Adrenal gland (tissue), 12 donors: Measurements from ENCODE around the gene DNAJC15. TPM values are rescaled to one million over a fixed set of nuclear protein-coding genes. Genes with fewer than 3 reads are reported as not detected.

Experiments
- DNase-seq, 7 donors: peaks; one replicate each; pipeline ENCODE4 v3.0.0-alpha.2; 2019 to 2020
- H3K27ac ChIP-seq, 5 donors: fragments of 200-600 bp; sonication (generic) in 4 of 5; 1 replicate in 3 of 5; 2 replicates in 2 of 5; pipeline versions ENCODE4 v1.5.1 to v1.8.0; 2016 to 2020; ENCODE audit warnings: mild to moderate bottlenecking in 1 of 5
- H3K27me3 ChIP-seq: fragments of 200-600 bp; 2 replicates; pipeline ENCODE4 v1.8.0; 2021
- H3K36me3 ChIP-seq, 2 donors: fragments of 200-600 bp; replicated peaks in 1 of 2; 1 replicate in 1 of 2; 2 replicates in 1 of 2; pipeline versions ENCODE4 v1.5.1 to v1.8.0; 2018 to 2022
- H3K4me1 ChIP-seq, 2 donors: fragments of 200-600 bp; replicated peaks in 1 of 2; 1 replicate in 1 of 2; 2 replicates in 1 of 2; pipeline versions ENCODE4 v1.5.1 to v1.8.0; 2018 to 2021
- H3K4me3 ChIP-seq, 4 donors: fragments of 200-600 bp; sonication (generic) in 3 of 4; one replicate each; pipeline ENCODE4 v1.5.1; 2016 to 2018
- H3K9me3 ChIP-seq, 3 donors: fragments of 200-600 bp; sonication (generic) in 1 of 3; replicated peaks in 1 of 3; 1 replicate in 2 of 3; 2 replicates in 1 of 3; pipeline versions ENCODE4 v1.5.1 to v1.8.0; 2016 to 2021
- CTCF ChIP-seq, 6 experiments: fragments of 450-650 bp in 4 of 6; fragments of 200-600 bp in 2 of 6; sonication (generic) in 1 of 6; IDR thresholded peaks; 1 replicate in 5 of 6; 2 replicates in 1 of 6; pipeline versions ENCODE4 v1.5.1 to v1.8.0; 2016 to 2021; ENCODE audit warnings: antibody characterized with exemption in 6 of 6, mild to moderate bottlenecking in 2 of 6, moderate library complexity in 1 of 6
- POLR2A ChIP-seq, 2 donors: fragments of 450-650 bp; IDR thresholded peaks; one replicate each; pipeline ENCODE4 v1.6.1; 2017; ENCODE audit warnings: antibody characterized with exemption in 2 of 2, mild to moderate bottlenecking in 2 of 2, moderate library complexity in 1 of 2
- WGBS, 4 donors: extraction: QIAGEN DNeasy Blood & Tissue Kit in 2 of 4; methylation state at CpG; one replicate each; pipeline versions ENCODE4 v1.1.5 to v1.1.7; 2013 to 2017; 5-methylcytosine and 5-hydroxymethylcytosine counted together
- intact Hi-C, 2 donors: fragments of 100-400 bp; cut with DNase I; formaldehyde crosslinking; loops; one replicate each; pipeline versions ENCODE4 v1.14.1 to v1.15.0; 2022 to 2023
- polyA plus RNA-seq, 3 donors: library from polyadenylated mRNA; stranded (reverse); fragments of 200-250 nt in 2 of 3; fragments of 350-450 nt in 1 of 3; fragmentation: Illumina TruSeq in 1 of 3; extraction: RNeasy Lipid Tissue Mini Kit (QIAGEN cat#74804) in 1 of 3; gene quantifications; one replicate each; pipeline ENCODE4 v1.2.3, GENCODE V29; 2013 to 2014
- total RNA-seq, 9 donors: library from RNA; depleted of rRNA in 4 of 9; stranded (reverse); fragments of >200 nt in 4 of 9; fragments of 120-200 nt in 1 of 9; fragmentation: NEBNext Ultra II Directional in 1 of 9; extraction: Animal tissue kit (Norgen Biotek cat#: 25700) in 1 of 9; gene quantifications; one replicate each; pipeline versions ENCODE4 v1.1.0 to v1.2.4, GENCODE V29; 2013 to 2023
- donor health status: healthy with polysubstance abuse.
- donor health status: Bipolar disorder and iron deficiency.
- donor health status: DM: yes; HTN: yes; CAD: no.
- donor health status: DM: no; HTN: no; CAD: no.
- donor health status: DM: no; HTN: no; CAD: no.
- donor health status: DM: yes; HTN: yes; CAD: no.

Gene DNAJC15
- total and polyA plus RNA-seq, 12 donors: 10.0 to 33.5 (median 17.5) TPM

DNA sequence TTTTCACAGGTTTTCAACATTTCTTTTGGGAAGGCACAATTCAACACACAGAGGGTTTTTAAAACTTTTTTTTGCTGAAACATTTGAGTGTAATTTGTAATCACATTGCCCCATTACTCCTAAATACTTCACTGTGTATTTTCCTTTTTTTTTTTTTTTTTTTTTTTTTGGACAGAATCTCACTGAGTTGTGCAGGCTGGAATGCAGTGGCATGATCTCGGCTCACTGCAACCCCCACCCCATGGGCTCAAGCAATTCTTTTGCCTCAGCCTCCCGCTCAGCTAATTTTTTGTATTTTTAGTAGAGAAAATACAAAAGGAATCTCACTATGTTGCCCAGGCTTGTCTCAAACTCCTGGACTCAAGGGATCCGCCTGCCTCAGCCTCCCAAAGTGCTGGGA, 14.8 kb upstream of the DNAJC15 start:
- H3K27me3 ChIP-seq: no peaks in the 10 kb centered on the region
- H3K4me3 ChIP-seq: no peak overlapping the region
- H3K9me3 ChIP-seq: no peaks in the 10 kb centered on the region
- 88 to 95% (median 95%) methylated on average over 3 of the region's 3 CpGs for WGBS, 4 donors
- DNase-seq: no peak
- TF ChIP-seq CTCF (IDR thresholded peaks at IDR 0.05) (no peak), POLR2A (IDR thresholded peaks at IDR 0.05) (no peak)
- no peaks in the 10 kb centered on the region for H3K36me3 ChIP-seq
- intact Hi-C loops: no loop called here
- no peak overlapping the region for H3K27ac ChIP-seq
- H3K4me1 ChIP-seq: peaks cover 7 to 17% of the 10 kb centered on the region in 2 donors

DNA sequence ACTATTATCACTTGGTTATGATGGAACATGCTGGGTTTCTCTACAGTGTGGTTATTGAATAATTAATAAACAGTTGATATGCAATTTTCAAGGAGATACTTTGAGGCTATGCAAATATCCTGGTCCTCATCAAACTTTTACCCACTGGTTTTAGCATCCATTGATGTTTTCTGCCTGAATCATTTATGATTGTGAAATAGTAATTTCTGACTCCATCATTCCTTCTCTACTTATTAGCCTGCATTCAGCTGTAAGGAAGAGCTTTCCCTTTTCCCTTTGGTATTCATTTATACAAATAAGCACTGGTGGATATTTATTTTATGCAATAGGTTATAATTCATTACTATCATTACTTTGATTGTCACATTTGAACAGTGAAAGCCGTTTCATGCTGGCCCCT, 13.9 kb upstream of the DNAJC15 start:
- no peak for TF ChIP-seq CTCF (IDR thresholded peaks at IDR 0.05)
- no peaks in the 10 kb centered on the region for H3K36me3 ChIP-seq
- intact Hi-C loops: no loop called here
- H3K27me3 ChIP-seq: no peaks in the 10 kb centered on the region
- no peak overlapping the region for H3K4me3 ChIP-seq
- H3K27ac ChIP-seq: no peak overlapping the region
- no peaks in the 10 kb centered on the region for H3K9me3 ChIP-seq
- H3K4me1 ChIP-seq: peaks cover 7 to 17% of the 10 kb centered on the region in 2 donors
- DNase-seq: no peak
- 90 to 100% (median 98%) methylated on average over 1 of the region's 1 CpG for WGBS, 4 donors

DNA sequence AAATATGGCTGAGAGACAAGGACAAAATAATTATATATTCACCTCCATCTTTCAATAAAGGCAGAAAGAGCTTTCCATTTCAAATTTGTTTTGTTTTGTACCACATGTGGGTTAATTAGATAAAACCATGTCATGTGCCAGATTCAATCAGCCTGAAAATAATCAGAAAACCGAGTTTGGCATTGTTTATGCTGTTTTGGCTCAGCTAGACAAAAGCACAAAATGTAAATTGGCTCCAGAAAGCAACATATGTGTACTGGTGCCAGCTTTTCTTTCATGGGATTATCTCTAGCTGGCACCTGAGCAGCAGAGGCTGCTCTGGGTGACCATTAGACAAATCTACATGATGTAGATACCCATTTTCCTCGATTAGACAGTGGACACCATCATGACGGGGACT, 9.2 kb upstream of the DNAJC15 start:
- 66 to 76% (median 73%) methylated on average over 3 of the region's 3 CpGs for WGBS, 4 donors
- intact Hi-C loops: no loop called here
- H3K9me3 ChIP-seq: no peaks in the 10 kb centered on the region

DNA sequence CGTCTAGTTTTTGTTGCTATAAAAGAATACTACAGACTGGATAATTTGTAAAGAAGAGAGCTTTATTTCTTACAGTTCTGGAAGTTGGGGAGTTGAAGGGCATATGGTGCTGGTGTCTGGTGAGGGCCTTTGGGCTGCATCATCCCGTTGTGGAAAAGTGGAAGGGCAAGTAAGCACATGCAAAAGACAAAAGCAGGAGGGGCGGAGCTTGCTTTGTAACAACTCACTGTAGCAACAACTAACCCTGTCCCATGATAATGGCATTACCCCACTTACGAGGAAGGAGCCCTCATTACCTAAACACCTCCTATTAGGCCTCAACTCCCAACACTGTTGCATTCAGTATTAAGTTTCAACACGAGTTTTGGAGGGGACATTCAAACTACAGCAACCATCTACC, 7.2 kb upstream of the DNAJC15 start:
- DNase-seq: no peak
- Histone ChIP-seq H3K4me1 (no peaks in the 10 kb centered on the region), H3K9me3 (no peaks in the 10 kb centered on the region), H3K36me3 (no peaks in the 10 kb centered on the region), H3K27me3 (no peaks in the 10 kb centered on the region), H3K27ac (no peak overlapping the region), H3K4me3 (no peak overlapping the region)
- TF ChIP-seq POLR2A (IDR thresholded peaks at IDR 0.05) (no peak), CTCF (IDR thresholded peaks at IDR 0.05) (no peak)
- WGBS, 4 donors: 86 to 90% (median 88%) methylated on average over 5 of the region's 5 CpGs
- intact Hi-C loops: no loop called here

More for the DNA sequence above, 9.2 kb upstream of the DNAJC15 start:
- Histone ChIP-seq H3K4me1 (no peaks in the 10 kb centered on the region), H3K4me3 (no peak overlapping the region), H3K27ac (no peak overlapping the region), H3K27me3 (no peaks in the 10 kb centered on the region), H3K36me3 (no peaks in the 10 kb centered on the region)
- TF ChIP-seq POLR2A (IDR thresholded peaks at IDR 0.05) (no peak), CTCF (IDR thresholded peaks at IDR 0.05) (no peak)
- no peak for DNase-seq
